Transverse colon (tissue), 4 donors: Measurements from ENCODE around the gene PASK. TPM values are rescaled to one million over a fixed set of nuclear protein-coding genes. Genes with fewer than 3 reads are reported as not detected.

Experiments
- DNase-seq: peaks from one replicate; pipeline ENCODE4 v3.0.0-alpha.2; 2019
- H3K27ac ChIP-seq, 4 donors: fragments of 200-600 bp; sonication (generic); 2 replicates each; pipeline ENCODE4 v1.5.1; 2016 to 2018; ENCODE audit warnings: inconsistent platforms in 4 of 4
- H3K27me3 ChIP-seq: fragments of 200-600 bp; sonication (generic); 2 replicates; pipeline ENCODE4 v1.5.1; 2017; ENCODE audit warnings: inconsistent platforms
- H3K36me3 ChIP-seq, 4 donors: fragments of 200-600 bp; sonication (generic); 2 replicates each; pipeline ENCODE4 v1.5.1; 2017 to 2019; ENCODE audit warnings: inconsistent platforms in 4 of 4
- H3K4me1 ChIP-seq, 4 donors: fragments of 200-600 bp; sonication (generic); 2 replicates each; pipeline ENCODE4 v1.5.1; 2017 to 2020; ENCODE audit warnings: inconsistent platforms in 4 of 4
- H3K4me3 ChIP-seq, 4 donors: fragments of 200-600 bp; sonication (generic); 1 replicate in 1 of 4; 2 replicates in 3 of 4; pipeline versions ENCODE4 v1.5.1 to v1.6.1; 2017 to 2019; ENCODE audit warnings: inconsistent platforms in 4 of 4
- H3K9me3 ChIP-seq, 2 donors: fragments of 200-600 bp; sonication (generic); 2 replicates each; pipeline ENCODE4 v1.5.1; 2017 to 2019; ENCODE audit warnings: inconsistent platforms in 2 of 2
- EP300 ChIP-seq: sonication (generic); formaldehyde crosslinking; IDR thresholded peaks from one replicate; pipeline ENCODE4 v1.6.1; 2017; ENCODE audit warnings: antibody characterized with exemption, low read depth
- POLR2A ChIP-seq: fragments of 450-650 bp; IDR thresholded peaks from one replicate; pipeline ENCODE4 v1.6.1; 2016; ENCODE audit warnings: antibody characterized with exemption, mild to moderate bottlenecking, moderate library complexity
- POLR2AphosphoS5 ChIP-seq, 3 donors: sonication (generic); formaldehyde crosslinking; IDR thresholded peaks; one replicate each; pipeline ENCODE4 v1.6.1; 2016; ENCODE audit warnings: antibody characterized with exemption in 3 of 3
- WGBS, 2 donors: methylation state at CpG; one replicate each; pipeline ENCODE4 v1.1.5; 2018; ENCODE audit warnings: low coverage in 1 of 2; 5-methylcytosine and 5-hydroxymethylcytosine counted together
- in situ Hi-C, 4 donors: fragments of 200-750 bp; cut with MboI; loops; one replicate each; pipeline versions ENCODE4 v1.15.0 to v1.15.1; 2017; ENCODE audit warnings: low sequenced_read_pairs in 3 of 4, low pct_ligation_motif_present in 1 of 4, low pct_unique_long_range_greater_than_20kb in 1 of 4
- intact Hi-C: fragments of 100-400 bp; cut with DNase I; formaldehyde crosslinking; loops from one replicate; pipeline ENCODE4 v1.15.1; 2023; ENCODE audit warnings: low total_unique reads
- total RNA-seq, 4 donors: library from RNA; depleted of rRNA; stranded (reverse); fragments of >200 nt; gene quantifications; one replicate each; pipeline ENCODE4 v1.1.0, GENCODE V29; 2016
- TF ChIP-seq, protein P1 (sequence below), 5 experiments: fragments of 200-600 bp in 3 of 5; fragments of 450-650 bp in 2 of 5; sonication (generic) in 3 of 5; IDR thresholded peaks; 1 replicate in 2 of 5; 2 replicates in 3 of 5; pipeline ENCODE4 v1.5.1; 2016 to 2017; ENCODE audit warnings: antibody characterized with exemption in 5 of 5, inconsistent platforms in 3 of 5, mild to moderate bottlenecking in 2 of 5, moderate library complexity in 1 of 5

The PASK gene
- total RNA-seq, 4 donors from 2014 or later = 7.0 to 35.2 (median 19.1) TPM

DNA sequence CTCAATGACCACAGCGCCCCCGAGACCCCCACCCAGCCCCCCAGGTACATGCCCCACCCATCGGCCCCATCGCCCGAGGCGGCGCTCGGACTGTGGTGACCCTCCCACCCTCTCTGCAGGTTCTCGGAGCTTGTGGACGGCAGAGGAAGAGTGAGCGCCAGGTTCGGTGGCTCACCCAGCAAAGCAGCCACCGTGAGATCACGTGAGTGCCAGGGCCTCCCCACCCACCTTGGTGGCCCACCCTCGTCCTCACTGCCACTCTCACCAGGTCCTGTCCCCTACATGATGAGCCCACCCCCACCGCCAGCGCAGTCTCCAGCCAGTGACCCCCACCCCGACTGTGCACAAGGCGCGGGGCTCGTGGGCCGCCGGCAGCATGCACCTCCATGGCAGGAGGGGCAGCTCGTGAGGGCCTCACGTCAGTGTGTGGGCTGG, 77.6 kb downstream of the PASK start:
- no peak overlapping the region for H3K27ac ChIP-seq
- no peak for DNase-seq
- TF ChIP-seq POLR2A (no peak), EP300 (no peak), POLR2AphosphoS5 (IDR thresholded peaks at IDR 0.05) (no peak)
- TF ChIP-seq, protein P1, sequence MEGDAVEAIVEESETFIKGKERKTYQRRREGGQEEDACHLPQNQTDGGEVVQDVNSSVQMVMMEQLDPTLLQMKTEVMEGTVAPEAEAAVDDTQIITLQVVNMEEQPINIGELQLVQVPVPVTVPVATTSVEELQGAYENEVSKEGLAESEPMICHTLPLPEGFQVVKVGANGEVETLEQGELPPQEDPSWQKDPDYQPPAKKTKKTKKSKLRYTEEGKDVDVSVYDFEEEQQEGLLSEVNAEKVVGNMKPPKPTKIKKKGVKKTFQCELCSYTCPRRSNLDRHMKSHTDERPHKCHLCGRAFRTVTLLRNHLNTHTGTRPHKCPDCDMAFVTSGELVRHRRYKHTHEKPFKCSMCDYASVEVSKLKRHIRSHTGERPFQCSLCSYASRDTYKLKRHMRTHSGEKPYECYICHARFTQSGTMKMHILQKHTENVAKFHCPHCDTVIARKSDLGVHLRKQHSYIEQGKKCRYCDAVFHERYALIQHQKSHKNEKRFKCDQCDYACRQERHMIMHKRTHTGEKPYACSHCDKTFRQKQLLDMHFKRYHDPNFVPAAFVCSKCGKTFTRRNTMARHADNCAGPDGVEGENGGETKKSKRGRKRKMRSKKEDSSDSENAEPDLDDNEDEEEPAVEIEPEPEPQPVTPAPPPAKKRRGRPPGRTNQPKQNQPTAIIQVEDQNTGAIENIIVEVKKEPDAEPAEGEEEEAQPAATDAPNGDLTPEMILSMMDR (IDR thresholded peaks at IDR 0.05) = no peak
- no peaks in the 10 kb centered on the region for H3K4me1 ChIP-seq
- H3K9me3 ChIP-seq = no peaks in the 10 kb centered on the region
- H3K4me3 ChIP-seq = no peak overlapping the region
- no peaks in the 10 kb centered on the region for H3K27me3 ChIP-seq
- intact Hi-C loops = no loop called here
- in situ Hi-C loops = no loop called here
- peaks cover 0 to 8% (median 0%) of the 10 kb centered on the region in 4 donors for H3K36me3 ChIP-seq
- WGBS, 2 donors = 87% methylated on average over 24 of the region's 25 CpGs; no CpG with 5 or more reads in 1 of the 2 donors

DNA sequence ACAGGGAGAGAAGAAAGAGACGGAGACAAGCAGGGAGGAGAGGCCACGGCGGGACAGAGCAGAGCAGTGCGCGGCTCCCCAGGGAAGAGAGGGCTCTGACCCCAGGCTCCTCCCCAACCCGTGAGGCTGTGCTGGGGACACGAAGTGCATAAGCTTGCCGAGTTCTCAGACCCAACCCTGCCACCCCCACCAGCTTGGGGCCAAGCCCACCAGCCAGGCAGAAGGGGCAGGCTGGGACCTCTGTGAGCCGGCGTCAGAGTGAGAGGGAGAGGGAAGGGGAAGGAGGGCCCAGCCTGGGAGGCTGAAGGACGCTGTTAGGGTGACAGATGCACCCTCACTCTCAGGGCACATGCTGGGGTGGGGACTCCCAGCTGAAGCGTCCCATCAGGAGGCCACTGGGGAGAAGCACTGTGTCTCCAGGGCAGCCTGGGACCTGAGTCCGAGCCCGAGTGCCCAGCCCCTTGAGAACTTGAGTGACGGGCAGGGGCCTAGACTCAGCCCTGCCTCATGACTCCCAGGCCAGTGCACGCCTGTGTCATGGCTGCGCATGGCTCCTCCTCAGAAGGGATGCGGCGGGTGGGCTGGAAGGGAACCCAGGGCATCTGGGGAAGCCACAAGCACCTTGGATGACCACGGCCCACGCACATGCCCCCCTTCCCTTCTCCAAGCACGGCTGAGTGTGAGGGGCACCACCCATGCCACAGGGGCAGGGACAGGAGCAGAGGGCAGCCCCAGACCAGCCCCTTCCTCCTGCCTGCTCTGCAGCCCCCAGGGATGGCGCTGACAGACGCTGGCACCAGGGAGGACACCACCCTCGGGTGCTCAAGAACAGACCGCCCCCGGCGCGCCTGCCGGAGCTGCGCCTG, 78.2 kb downstream of the PASK start:
- H3K27me3 ChIP-seq = no peaks in the 10 kb centered on the region
- WGBS, 2 donors = 82 to 96% methylated on average over 5 to 25 of the region's 31 CpGs
- H3K27ac ChIP-seq = no peak overlapping the region
- peaks cover 0 to 8% (median 0%) of the 10 kb centered on the region in 4 donors for H3K36me3 ChIP-seq
- TF ChIP-seq EP300 = no peak
- TF ChIP-seq POLR2A = no peak
- no peak for TF ChIP-seq POLR2AphosphoS5 (IDR thresholded peaks at IDR 0.05)
- TF ChIP-seq, protein P1 (IDR thresholded peaks at IDR 0.05) = no peak
- H3K4me3 ChIP-seq = no peak overlapping the region
- no peak for DNase-seq
- intact Hi-C loops (no loop called here), in situ Hi-C loops (no loop called here)
- H3K4me1 ChIP-seq = no peaks in the 10 kb centered on the region
- H3K9me3 ChIP-seq = no peaks in the 10 kb centered on the region

DNA sequence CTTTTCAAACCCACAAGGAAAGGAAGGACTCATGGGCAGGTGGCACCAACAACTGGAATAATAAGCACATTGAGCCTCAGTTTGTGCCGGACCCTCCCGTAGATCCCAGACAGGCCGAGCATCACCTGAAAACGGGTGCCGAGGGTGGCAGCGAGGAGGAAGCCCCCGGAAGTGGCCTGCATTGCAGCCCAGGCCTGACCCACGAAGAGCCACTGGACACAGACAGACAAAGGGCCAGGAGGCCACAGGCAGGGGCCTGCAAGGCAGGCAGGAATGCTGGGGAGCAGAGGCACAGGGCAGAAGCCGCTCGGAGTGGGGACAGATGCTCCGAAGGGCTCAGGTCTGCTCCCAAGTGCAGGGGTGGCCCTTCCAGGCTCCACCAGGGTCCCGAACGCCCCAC, 78.9 kb downstream of the PASK start:
- Histone ChIP-seq H3K9me3 (no peaks in the 10 kb centered on the region), H3K27ac (no peak overlapping the region), H3K36me3 (peaks cover 0 to 2% (median 0%) of the 10 kb centered on the region in 4 donors), H3K4me1 (no peaks in the 10 kb centered on the region), H3K4me3 (no peak overlapping the region), H3K27me3 (no peaks in the 10 kb centered on the region)
- no peak for TF ChIP-seq POLR2A
- TF ChIP-seq, protein P1 (IDR thresholded peaks at IDR 0.05) = no peak
- TF ChIP-seq EP300 = no peak
- TF ChIP-seq POLR2AphosphoS5 (IDR thresholded peaks at IDR 0.05) = no peak
- in situ Hi-C loops (no loop called here), intact Hi-C loops (no loop called here)
- WGBS, 2 donors = 89 to 100% methylated on average over 2 to 13 of the region's 13 CpGs
- DNase-seq = no peak

DNA sequence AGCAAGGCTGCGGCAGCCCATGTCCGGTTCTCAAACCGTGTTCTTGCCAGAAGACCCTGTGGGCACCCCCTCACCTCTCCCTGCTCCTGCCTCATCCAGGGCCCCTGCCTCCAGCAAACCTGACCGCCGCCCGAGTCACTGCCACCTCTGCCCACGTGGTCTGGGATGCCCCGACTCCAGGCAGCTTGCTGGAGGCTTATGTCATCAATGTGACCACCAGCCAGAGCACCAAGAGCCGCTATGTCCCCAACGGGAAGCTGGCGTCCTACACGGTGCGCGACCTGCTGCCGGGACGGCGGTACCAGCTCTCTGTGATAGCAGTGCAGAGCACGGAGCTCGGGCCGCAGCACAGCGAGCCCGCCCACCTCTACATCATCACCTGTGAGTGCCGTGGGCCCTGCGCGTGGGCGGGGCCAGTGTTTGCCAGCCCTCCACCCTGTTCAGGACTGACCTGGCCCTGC, 79.4 kb downstream of the PASK start:
- in situ Hi-C loops = no loop called here
- DNase-seq = no peak
- intact Hi-C loops = no loop called here

More for the DNA sequence above, 79.4 kb downstream of the PASK start:
- Histone ChIP-seq H3K27ac (no peak overlapping the region), H3K9me3 (no peaks in the 10 kb centered on the region), H3K4me1 (no peaks in the 10 kb centered on the region), H3K4me3 (no peak overlapping the region), H3K27me3 (no peaks in the 10 kb centered on the region), H3K36me3 (no peaks in the 10 kb centered on the region)
- TF ChIP-seq POLR2AphosphoS5 (IDR thresholded peaks at IDR 0.05) (no peak), EP300 (no peak)
- TF ChIP-seq, protein P1 (IDR thresholded peaks at IDR 0.05) = no peak
- WGBS, 2 donors = 73% methylated on average over 23 of the region's 26 CpGs; no CpG with 5 or more reads in 1 of the 2 donors
